Upper lobe of right lung (tissue), 1 donor: ENCODE results near the gene THY1. TPM values are rescaled to one million over a fixed set of nuclear protein-coding genes. Genes with fewer than 3 reads are reported as not detected.

Source experiments
- ATAC-seq: fragments of 200-7000 bp; cut with Tn5 transposase; one replicate; pipeline ENCODE4 v1.9.1; 2020; ENCODE audit warnings: mild to moderate bottlenecking, moderate library complexity
- DNase-seq: peaks from one replicate; pipeline ENCODE4 v3.0.0-alpha.2; 2020
- H3K27ac ChIP-seq: fragments of 200-600 bp; one replicate; pipeline ENCODE4 v1.8.0; 2022
- H3K27me3 ChIP-seq: fragments of 200-600 bp; one replicate; pipeline ENCODE4 v1.8.0; 2022; ENCODE audit warnings: mild to moderate bottlenecking
- H3K36me3 ChIP-seq: fragments of 200-600 bp; one replicate; pipeline ENCODE4 v1.8.0; 2022
- H3K4me1 ChIP-seq: fragments of 200-600 bp; one replicate; pipeline ENCODE4 v1.8.0; 2022
- H3K4me3 ChIP-seq: fragments of 200-600 bp; one replicate; pipeline ENCODE4 v1.8.0; 2022; ENCODE audit warnings: mild to moderate bottlenecking
- H3K9me3 ChIP-seq: fragments of 200-600 bp; one replicate; pipeline ENCODE4 v1.8.0; 2022
- intact Hi-C: fragments of 100-400 bp; cut with DNase I; formaldehyde crosslinking; loops from one replicate; pipeline ENCODE4 v1.11.0; 2022
- total RNA-seq: library from RNA; stranded (reverse); fragmentation: NEBNext Ultra II Directional; extraction: Animal tissue kit (Norgen Biotek cat#: 25700); gene quantifications from one replicate; pipeline ENCODE4 v1.2.1, GENCODE V29; 2021
- TF ChIP-seq, protein P1 (sequence below): fragments of 200-600 bp; IDR thresholded peaks from one replicate; pipeline ENCODE4 v1.8.0; 2022; ENCODE audit warnings: antibody characterized with exemption
- donor health status: DM: no; HTN: yes; CAD: no; lungs with severe emphysema.

Gene THY1
- total RNA-seq, 1 donor from 2014 or later: 7.8 TPM

DNA sequence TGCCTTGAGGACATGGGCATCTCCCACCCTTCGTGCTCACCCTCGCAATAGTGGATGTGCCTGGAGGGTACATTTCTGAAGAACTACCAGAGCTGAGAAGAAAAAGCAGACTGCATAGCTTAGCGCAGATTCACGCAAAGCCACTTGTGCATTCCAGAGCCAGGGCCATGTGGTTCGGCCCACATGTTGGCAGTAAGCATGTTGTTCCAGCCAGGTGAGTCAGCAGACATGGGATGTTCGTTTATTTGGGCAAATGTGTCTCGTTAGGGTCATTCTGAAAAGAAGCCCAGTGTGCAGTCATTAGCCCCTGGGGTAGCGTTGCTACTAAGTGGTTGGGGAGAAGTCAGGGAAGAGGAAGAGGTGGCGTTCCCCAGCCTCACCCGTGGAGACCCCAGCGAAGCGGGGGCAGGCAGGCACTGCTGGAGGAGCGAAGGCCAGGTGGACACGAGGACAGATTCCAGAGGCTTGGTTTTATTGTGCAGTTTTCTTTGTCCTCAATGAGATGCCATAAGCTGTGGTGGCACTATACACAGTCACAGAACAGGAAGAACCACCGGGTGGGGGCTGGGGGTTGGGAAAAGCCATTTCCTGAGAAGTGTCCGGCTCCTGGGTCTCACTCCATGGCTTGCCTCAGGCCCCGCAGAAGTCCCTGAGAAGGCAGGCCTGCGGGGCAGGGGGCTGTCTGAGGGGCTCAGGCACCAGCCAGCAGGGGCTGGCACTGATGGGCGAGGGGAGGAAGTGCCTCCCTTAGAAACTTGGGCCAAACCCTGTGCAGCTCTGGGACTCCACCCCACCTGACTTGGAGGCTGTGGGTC, 5.0 kb downstream of the THY1 start:
- Histone ChIP-seq H3K4me3 (no peak overlapping the region), H3K9me3 (no peaks in the 10 kb centered on the region), H3K27ac (no peak overlapping the region), H3K4me1 (peaks cover 13% of the 10 kb centered on the region), H3K36me3 (no peaks in the 10 kb centered on the region), H3K27me3 (peaks cover 31% of the 10 kb centered on the region)
- DNase-seq (no peak), ATAC-seq (no peak)
- TF ChIP-seq, protein P1, sequence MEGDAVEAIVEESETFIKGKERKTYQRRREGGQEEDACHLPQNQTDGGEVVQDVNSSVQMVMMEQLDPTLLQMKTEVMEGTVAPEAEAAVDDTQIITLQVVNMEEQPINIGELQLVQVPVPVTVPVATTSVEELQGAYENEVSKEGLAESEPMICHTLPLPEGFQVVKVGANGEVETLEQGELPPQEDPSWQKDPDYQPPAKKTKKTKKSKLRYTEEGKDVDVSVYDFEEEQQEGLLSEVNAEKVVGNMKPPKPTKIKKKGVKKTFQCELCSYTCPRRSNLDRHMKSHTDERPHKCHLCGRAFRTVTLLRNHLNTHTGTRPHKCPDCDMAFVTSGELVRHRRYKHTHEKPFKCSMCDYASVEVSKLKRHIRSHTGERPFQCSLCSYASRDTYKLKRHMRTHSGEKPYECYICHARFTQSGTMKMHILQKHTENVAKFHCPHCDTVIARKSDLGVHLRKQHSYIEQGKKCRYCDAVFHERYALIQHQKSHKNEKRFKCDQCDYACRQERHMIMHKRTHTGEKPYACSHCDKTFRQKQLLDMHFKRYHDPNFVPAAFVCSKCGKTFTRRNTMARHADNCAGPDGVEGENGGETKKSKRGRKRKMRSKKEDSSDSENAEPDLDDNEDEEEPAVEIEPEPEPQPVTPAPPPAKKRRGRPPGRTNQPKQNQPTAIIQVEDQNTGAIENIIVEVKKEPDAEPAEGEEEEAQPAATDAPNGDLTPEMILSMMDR: no peak
- intact Hi-C loops: no loop called here

DNA sequence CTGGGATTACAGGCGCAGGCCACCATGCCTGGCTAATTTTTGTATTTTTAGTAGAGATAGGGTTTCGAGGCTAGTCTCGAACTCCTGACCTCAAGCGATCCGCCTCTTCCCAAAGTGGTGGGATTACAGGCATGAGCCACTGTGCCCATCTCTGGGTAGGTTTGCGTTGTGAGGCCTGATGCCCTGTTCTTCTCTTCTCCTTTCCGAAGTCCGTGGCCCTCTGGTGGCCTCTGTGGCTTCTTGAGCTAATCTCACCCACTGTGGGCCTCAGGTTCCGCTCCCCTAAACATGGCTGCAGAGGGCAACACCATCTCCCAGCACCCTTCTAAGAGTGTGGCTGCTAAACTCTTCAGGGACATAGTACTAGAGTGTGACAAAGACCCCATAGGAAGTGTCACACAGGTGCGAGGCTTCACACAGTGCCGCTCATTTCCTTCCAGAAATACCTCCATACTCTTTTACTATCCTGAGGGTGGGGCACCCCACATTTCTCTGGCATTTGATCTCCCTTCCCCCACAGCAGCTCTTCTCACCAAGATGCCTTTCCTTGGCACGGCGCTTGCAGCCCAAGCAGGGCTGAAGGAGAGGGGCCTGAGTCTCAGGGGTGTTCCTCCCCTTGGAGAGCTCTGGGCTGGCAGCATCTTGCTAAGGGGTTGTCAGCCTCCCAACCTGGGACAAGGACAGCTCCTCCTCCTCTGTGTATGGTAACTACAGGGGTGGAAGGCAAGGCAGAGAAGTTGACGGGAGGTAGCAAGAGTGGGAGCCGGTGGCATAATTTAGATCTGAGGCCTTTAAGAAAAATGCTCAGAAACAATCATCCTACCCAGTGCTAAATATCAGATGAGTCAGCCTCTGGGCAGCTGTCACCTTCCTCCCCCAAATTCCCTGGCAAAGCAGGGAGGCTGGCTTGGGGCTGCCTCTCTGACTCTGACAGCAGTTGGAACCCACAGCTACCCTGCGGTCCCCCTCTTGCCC, 6.1 kb downstream of the THY1 start:
- Histone ChIP-seq H3K9me3 (no peaks in the 10 kb centered on the region), H3K36me3 (no peaks in the 10 kb centered on the region), H3K4me1 (peaks cover 7% of the 10 kb centered on the region), H3K27me3 (peaks cover 21% of the 10 kb centered on the region), H3K4me3 (no peak overlapping the region), H3K27ac (no peak overlapping the region)
- TF ChIP-seq, protein P1: no peak
- ATAC-seq (no peak), DNase-seq (no peak)
- intact Hi-C loops: no loop called here

DNA sequence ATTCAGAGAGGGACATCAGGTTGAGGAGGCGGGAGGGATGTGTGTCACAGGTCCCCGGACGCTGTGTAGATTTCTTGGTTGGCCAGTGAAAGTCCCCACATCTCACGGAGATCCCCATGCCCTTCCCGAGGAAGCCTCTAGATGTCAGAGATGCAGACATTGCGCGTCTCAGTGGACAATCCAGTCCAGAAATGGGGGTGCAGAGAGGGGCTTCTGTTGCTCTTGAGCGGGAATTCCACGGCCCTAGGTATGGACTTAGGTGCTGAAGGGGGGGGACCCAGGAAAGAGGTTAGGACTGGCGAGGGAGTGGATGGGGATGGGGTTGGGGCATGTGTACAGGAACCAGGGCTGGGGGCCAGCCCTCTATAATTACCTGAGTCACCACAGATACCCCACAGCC, 7.0 kb downstream of the THY1 start:
- H3K27me3 ChIP-seq: peaks cover 12% of the 10 kb centered on the region
- no peaks in the 10 kb centered on the region for H3K9me3 ChIP-seq
- no peak for DNase-seq
- TF ChIP-seq, protein P1: no peak
- H3K27ac ChIP-seq: no peak overlapping the region
- H3K4me1 ChIP-seq: no peaks in the 10 kb centered on the region
- intact Hi-C loops: no loop called here
- ATAC-seq: no peak
- no peaks in the 10 kb centered on the region for H3K36me3 ChIP-seq
- no peak overlapping the region for H3K4me3 ChIP-seq

- DNase-seq: no peak
Observed at GRCh38 chr11:119415517-119415916, 7.5 kb downstream of the THY1 start.

GRCh38 chr11:119414734-119415133, 8.2 kb downstream of the THY1 start:
- no peak for ATAC-seq
- Histone ChIP-seq H3K4me1 (no peaks in the 10 kb centered on the region), H3K27ac (no peak overlapping the region), H3K36me3 (no peaks in the 10 kb centered on the region), H3K4me3 (no peak overlapping the region), H3K27me3 (peaks cover under 1% of the 10 kb centered on the region), H3K9me3 (no peaks in the 10 kb centered on the region)
- DNase-seq: no peak
- intact Hi-C loops: no loop called here
- TF ChIP-seq, protein P1: no peak

More at GRCh38 chr11:119415517-119415916, 7.5 kb downstream of the THY1 start:
- H3K36me3 ChIP-seq: no peaks in the 10 kb centered on the region
- ATAC-seq: no peak
- TF ChIP-seq, protein P1: no peak
- H3K27ac ChIP-seq: no peak overlapping the region
- H3K27me3 ChIP-seq: peaks cover 8% of the 10 kb centered on the region
- no peaks in the 10 kb centered on the region for H3K4me1 ChIP-seq
- H3K9me3 ChIP-seq: no peaks in the 10 kb centered on the region
- H3K4me3 ChIP-seq: no peak overlapping the region
- intact Hi-C loops: no loop called here
